ENCODE measurements around the gene MPP1. TPM values are rescaled to one million over a fixed set of nuclear protein-coding genes. Genes with fewer than 3 reads are reported as not detected.
"Not testable (repeated sequence)": the region's sequence is repeated elsewhere in the genome, so short reads cannot be mapped to it uniquely, and the experiment has no call there.

The MPP1 gene
- total RNA-seq, 6 experiments from 2014 or later, result 20.2 to 51.7 (median 32.5) TPM

DNA sequence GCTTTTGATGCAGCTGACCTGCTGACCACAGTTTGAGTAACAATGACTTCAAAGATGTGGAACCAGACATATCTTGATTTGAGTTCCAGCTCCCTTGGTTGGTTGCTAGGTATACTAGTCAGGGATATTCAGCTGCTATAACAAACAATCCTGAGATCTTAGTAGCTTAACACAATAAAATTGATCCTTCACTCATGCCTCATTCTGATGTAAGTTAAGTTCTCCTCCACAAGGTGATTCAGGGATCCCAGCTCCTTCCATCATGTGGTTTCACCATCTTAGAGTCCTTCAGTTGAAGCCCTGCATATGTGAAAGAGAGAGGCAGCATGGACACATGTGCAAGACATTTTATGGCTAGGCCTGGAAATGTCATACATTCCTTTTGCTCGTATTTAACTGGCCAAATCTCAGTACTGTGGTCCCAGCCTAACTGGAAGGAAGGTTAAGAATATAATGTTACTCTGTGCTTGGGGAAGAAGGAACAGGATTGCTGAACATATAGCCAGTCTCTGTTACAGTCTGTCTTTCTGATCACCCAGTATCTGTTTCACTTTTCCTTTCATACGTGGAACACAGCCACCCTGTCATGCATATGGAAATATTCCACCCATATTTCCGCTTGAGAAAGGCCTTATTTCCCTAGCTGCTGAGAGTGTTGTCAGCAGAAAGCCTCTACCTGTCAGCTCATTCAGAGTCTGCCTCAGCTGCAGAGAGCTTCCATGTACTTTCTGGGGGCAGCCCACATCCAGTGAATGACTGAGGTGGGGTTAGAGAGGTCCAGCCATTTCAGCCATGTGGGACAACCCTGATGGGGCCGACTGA lies 22.1 kb upstream of the MPP1 start:
- Histone ChIP-seq H3K9me3 (no peaks in the 10 kb centered on the region), H3K27ac (no peak overlapping the region), H3K4me1 (no peaks in the 10 kb centered on the region), H3K27me3 (no peaks in the 10 kb centered on the region), H3K4me3 (no peak overlapping the region), H3K36me3 (no peaks in the 10 kb centered on the region)
- DNase-seq (no peak), ATAC-seq (peak in 3 of 4 donors; percentile 29 to 52 (median 48))
- 40% methylated on average over 3 of the region's 4 CpGs for WGBS (ENCODE audit: insufficient coverage, low coverage, low lambda C conversion rate, missing lambda C conversion rate)
- intact Hi-C loops (cut with DNase I), result no loop called here
- TF ChIP-seq, protein P1, sequence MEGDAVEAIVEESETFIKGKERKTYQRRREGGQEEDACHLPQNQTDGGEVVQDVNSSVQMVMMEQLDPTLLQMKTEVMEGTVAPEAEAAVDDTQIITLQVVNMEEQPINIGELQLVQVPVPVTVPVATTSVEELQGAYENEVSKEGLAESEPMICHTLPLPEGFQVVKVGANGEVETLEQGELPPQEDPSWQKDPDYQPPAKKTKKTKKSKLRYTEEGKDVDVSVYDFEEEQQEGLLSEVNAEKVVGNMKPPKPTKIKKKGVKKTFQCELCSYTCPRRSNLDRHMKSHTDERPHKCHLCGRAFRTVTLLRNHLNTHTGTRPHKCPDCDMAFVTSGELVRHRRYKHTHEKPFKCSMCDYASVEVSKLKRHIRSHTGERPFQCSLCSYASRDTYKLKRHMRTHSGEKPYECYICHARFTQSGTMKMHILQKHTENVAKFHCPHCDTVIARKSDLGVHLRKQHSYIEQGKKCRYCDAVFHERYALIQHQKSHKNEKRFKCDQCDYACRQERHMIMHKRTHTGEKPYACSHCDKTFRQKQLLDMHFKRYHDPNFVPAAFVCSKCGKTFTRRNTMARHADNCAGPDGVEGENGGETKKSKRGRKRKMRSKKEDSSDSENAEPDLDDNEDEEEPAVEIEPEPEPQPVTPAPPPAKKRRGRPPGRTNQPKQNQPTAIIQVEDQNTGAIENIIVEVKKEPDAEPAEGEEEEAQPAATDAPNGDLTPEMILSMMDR (IDR thresholded peaks at IDR 0.05), result no peak
- no peak for TF ChIP-seq POLR2A (IDR thresholded peaks at IDR 0.05)

DNA sequence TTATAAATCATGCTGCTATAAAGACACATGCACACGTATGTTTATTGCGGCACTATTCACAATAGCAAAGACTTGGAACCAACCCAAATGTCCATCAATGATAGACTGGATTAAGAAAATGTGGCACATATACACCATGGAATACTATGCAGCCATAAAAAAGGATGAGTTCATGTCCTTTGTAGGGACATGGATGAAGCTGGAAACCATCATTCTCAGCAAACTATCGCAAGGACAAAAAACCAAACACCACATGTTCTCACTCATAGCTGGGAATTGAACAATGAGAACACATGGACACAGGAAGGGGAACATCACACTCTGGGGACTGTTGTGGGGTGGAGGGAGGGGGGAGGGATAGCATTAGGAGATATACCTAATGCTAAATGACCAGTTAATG lies 20.3 kb upstream of the MPP1 start:
- H3K4me3 ChIP-seq; H3K36me3 ChIP-seq; DNase-seq; H3K27me3 ChIP-seq; ATAC-seq; H3K9me3 ChIP-seq; H3K27ac ChIP-seq; intact Hi-C loops (cut with DNase I); H3K4me1 ChIP-seq: not testable (repeated sequence)
- WGBS (ENCODE audit: insufficient coverage, low coverage, low lambda C conversion rate, missing lambda C conversion rate), result 67% methylated on average over 1 of the region's 3 CpGs

DNA sequence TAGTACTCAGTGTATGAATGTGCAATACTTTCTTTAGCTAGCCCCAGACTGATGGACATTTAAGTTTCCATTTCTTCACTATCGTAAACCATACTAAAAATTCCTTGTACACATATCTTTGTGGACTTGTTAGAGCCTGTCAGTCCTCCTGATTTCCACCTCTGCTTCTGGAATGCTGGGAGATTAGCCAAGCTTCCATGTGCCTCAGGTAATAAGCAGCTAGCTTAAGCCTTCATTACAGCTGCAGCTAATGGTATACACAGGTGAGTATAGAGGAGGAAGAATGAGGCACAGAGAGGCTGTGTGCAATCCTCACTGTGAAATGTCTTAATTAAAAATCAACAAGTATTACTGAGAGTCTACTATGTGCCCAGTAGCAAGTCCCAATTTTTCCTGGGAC lies 19.4 kb upstream of the MPP1 start:
- H3K4me3 ChIP-seq, result no peak overlapping the region
- ATAC-seq, result no peak
- TF ChIP-seq, protein P1 (IDR thresholded peaks at IDR 0.05), result no peak
- TF ChIP-seq POLR2A (IDR thresholded peaks at IDR 0.05), result no peak
- intact Hi-C loops (cut with DNase I), result no loop called here
- no peaks in the 10 kb centered on the region for H3K27me3 ChIP-seq
- DNase-seq, result no peak
- H3K9me3 ChIP-seq, result no peaks in the 10 kb centered on the region
- no peaks in the 10 kb centered on the region for H3K36me3 ChIP-seq
- no peak overlapping the region for H3K27ac ChIP-seq
- H3K4me1 ChIP-seq, result no peaks in the 10 kb centered on the region
- 56% methylated on average over 1 of the region's 1 CpG for whole genome bisulfite sequencing (ENCODE audit: insufficient coverage, low coverage, low lambda C conversion rate, missing lambda C conversion rate)

DNA sequence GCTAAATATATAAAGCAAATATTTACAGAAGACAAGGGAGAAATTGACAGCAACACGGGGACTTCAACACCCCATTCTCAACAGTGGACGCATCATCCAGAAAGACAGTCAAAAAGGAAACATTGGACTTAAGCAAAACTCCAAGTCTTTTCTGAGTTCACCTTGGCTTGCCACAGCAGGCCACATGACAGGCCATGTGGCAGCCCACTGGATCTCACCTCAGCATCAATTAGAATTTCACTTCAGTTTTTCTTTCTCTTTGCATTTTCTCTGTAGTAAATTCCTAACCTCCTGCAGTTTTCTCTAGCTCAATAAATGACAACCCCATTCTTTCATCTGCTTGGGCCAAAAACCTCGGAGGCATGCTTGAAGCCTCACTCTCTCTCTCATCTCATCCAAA lies 16.7 kb upstream of the MPP1 start:
- Histone ChIP-seq H3K36me3 (no peaks in the 10 kb centered on the region), H3K27me3 (no peaks in the 10 kb centered on the region), H3K9me3 (no peaks in the 10 kb centered on the region), H3K27ac (no peak overlapping the region), H3K4me3 (no peak overlapping the region), H3K4me1 (no peaks in the 10 kb centered on the region)
- WGBS (ENCODE audit: insufficient coverage, low coverage, low lambda C conversion rate, missing lambda C conversion rate), result 68% methylated on average over 3 of the region's 3 CpGs
- TF ChIP-seq, protein P1 (IDR thresholded peaks at IDR 0.05), result no peak
- no peak for TF ChIP-seq POLR2A (IDR thresholded peaks at IDR 0.05)
- ATAC-seq, result no peak
- intact Hi-C loops (cut with DNase I), result no loop called here
- DNase-seq, result no peak

DNA sequence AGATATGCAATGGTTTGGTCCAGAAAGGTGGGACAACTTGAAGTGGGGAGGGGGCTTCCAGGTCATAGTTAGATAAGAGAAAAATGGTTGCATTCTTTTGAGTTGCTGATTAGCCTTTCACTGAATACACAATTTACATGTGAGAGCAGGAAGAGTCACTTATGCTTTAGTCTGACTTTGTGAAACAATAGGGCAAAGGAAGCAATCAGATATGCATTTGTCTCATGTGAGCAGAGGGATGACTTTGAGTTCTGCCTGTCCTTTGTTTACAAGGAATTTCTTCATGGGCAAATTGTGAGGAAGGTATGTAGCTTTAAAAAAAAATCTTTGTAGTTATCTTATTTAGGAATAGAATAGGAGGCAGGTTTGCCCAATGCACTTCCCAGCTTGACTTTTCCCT lies 16.2 kb upstream of the MPP1 start:
- TF ChIP-seq, protein P1 (IDR thresholded peaks at IDR 0.05), result no peak
- ATAC-seq, result no peak
- no peaks in the 10 kb centered on the region for H3K36me3 ChIP-seq
- intact Hi-C loops (cut with DNase I), result no loop called here
- no peak overlapping the region for H3K4me3 ChIP-seq
- H3K27me3 ChIP-seq, result no peaks in the 10 kb centered on the region
- no peak overlapping the region for H3K27ac ChIP-seq
- H3K4me1 ChIP-seq, result no peaks in the 10 kb centered on the region
- no peak for DNase-seq
- no peaks in the 10 kb centered on the region for H3K9me3 ChIP-seq
